GM12878 (cell line): ENCODE results near the gene ATP13A1. TPM values are rescaled to one million over a fixed set of nuclear protein-coding genes. Genes with fewer than 3 reads are reported as not detected.
A peak's percentile ranks its signal among the peaks of the same experiment; 100 is the strongest.

Experiments
- ATAC-seq: fragments of 200-7000 bp; cut with Tn5 transposase; 3 replicates; pipeline ENCODE4 v1.9.1; 2020; ENCODE audit warnings: mild to moderate bottlenecking, moderate library complexity
- BruUV-seq: library from RNA; stranded (reverse); fragments of 400-500 nt; replicated peaks from 2 replicates; lab custom pipeline; 2021; lab: Mats Ljungman, UMichigan
- CTCF ChIA-PET: fragments of 300-600 bp; sonication (Branson Sonifier 250); formaldehyde crosslinking; extraction: SDS; loops from one replicate; lab custom pipeline; 2021; ENCODE audit warnings: inconsistent platforms; lab: Yijun Ruan, JAX
- POLR2A ChIA-PET: fragments of 350-600 bp; formaldehyde crosslinking; extraction: SDS; loops from one replicate; lab custom pipeline; 2021; ENCODE audit warnings: inconsistent platforms; lab: Charles Lee
- RAD21 ChIA-PET: fragments of 300-600 bp; sonication (Branson Sonifier 250); formaldehyde crosslinking; loops from one replicate; lab custom pipeline; 2023; ENCODE audit warnings: antibody characterized with exemption; ENCODE audit not compliant: unreplicated experiment; lab: Charles Lee
- SMC1A ChIA-PET: fragments of 300-600 bp; sonication (Branson Sonifier 250); formaldehyde crosslinking; loops from one replicate; lab custom pipeline; 2023; ENCODE audit not compliant: unreplicated experiment, uncharacterized antibody; lab: Charles Lee
- DNase-seq: peaks from one replicate; pipeline ENCODE4 v3.0.0-alpha.2; 2011; ENCODE audit warnings: low read depth, low spot score
- FAIRE-seq: peaks from 3 replicates; lab custom pipeline; 2011; peaks lifted over from hg19 to GRCh38; lab: Jason Lieb, UNC
- H2AFZ ChIP-seq: 2 replicates; pipeline ENCODE4 v1.6.0; 2011; ENCODE audit warnings: low read depth, low read length, control low read depth; ENCODE audit not compliant: control insufficient read depth
- H3K27ac ChIP-seq: 2 replicates; pipeline ENCODE4 v1.5.1; 2011; ENCODE audit warnings: control low read depth; ENCODE audit not compliant: control insufficient read depth, insufficient read depth
- H3K27me3 ChIP-seq, 2 experiments: replicated peaks in 1 of 2; 2 replicates each; pipeline versions ENCODE4 v1.6.0 to v1.6.1; 2011; ENCODE audit warnings: low read length in 1 of 2; ENCODE audit not compliant: control insufficient read depth in 2 of 2, insufficient read depth in 2 of 2
- H3K36me3 ChIP-seq, 2 experiments: 2 replicates each; pipeline ENCODE4 v1.5.1; 2011; ENCODE audit warnings: low read length in 1 of 2; ENCODE audit not compliant: control insufficient read depth in 2 of 2, insufficient read depth in 2 of 2
- H3K4me1 ChIP-seq: 2 replicates; pipeline ENCODE4 v1.6.1; 2011; ENCODE audit warnings: mild to moderate bottlenecking, low read length, moderate library complexity, mixed read lengths; ENCODE audit not compliant: control insufficient read depth, insufficient read depth
- H3K4me2 ChIP-seq: 2 replicates; pipeline ENCODE4 v1.6.0; 2011; ENCODE audit warnings: control low read depth; ENCODE audit not compliant: control insufficient read depth, insufficient read depth
- H3K4me3 ChIP-seq: fragments of 200-600 bp; sonication (generic); 2 replicates; pipeline ENCODE4 v1.5.1; 2016
- H3K79me2 ChIP-seq: 2 replicates; pipeline ENCODE4 v1.6.0; 2011; ENCODE audit warnings: low read length; ENCODE audit not compliant: control insufficient read depth, insufficient read depth
- H3K9ac ChIP-seq: 2 replicates; pipeline ENCODE4 v1.8.0; 2011; ENCODE audit warnings: low read length, control low read depth, mixed read lengths; ENCODE audit not compliant: control insufficient read depth, insufficient read depth
- H3K9me3 ChIP-seq: replicated peaks from 3 replicates; pipeline ENCODE4 v1.5.1; 2011; ENCODE audit warnings: mild to moderate bottlenecking, low read length; ENCODE audit not compliant: control insufficient read depth, insufficient read depth
- H4K20me1 ChIP-seq: 2 replicates; pipeline ENCODE4 v1.6.0; 2011; ENCODE audit not compliant: control insufficient read depth, insufficient read depth
- POLR2A ChIP-seq: IDR thresholded peaks from 2 replicates; pipeline ENCODE4 v1.6.1; 2011; ENCODE audit warnings: low read depth, mild to moderate bottlenecking, low read length
- RBBP5 ChIP-seq: fragments of 200-600 bp; sonication (generic); conservative IDR thresholded peaks from 2 replicates; pipeline ENCODE4 v1.6.1; 2016
- SREBF2 ChIP-seq: IDR thresholded peaks from 2 replicates; pipeline ENCODE4 v1.6.1; 2012; ENCODE audit warnings: mild to moderate bottlenecking, low read length
- SRF ChIP-seq, 2 experiments: IDR thresholded peaks; 2 replicates each; pipeline ENCODE4 v1.6.1; 2011; ENCODE audit warnings: low read depth in 2 of 2, low read length in 2 of 2, mild to moderate bottlenecking in 1 of 2, moderate library complexity in 1 of 2
- YBX1 ChIP-seq: fragments of 450-650 bp; IDR thresholded peaks from 2 replicates; pipeline ENCODE4 v1.6.1; 2016; ENCODE audit warnings: antibody characterized with exemption
- ZBTB4 ChIP-seq: fragments of 450-650 bp; formaldehyde crosslinking; IDR thresholded peaks from 2 replicates; pipeline ENCODE4 v1.4.0; 2022; ENCODE audit warnings: mild to moderate bottlenecking, moderate library complexity
- WGBS: methylation state at CpG from one replicate; pipeline ENCODE4 v1.1.6; 2016; ENCODE audit warnings: low lambda C conversion rate; ENCODE audit not compliant: insufficient replicate concordance, insufficient coverage; ENCODE audit errors: missing lambda C conversion rate; 5-methylcytosine and 5-hydroxymethylcytosine counted together
- in situ Hi-C: fragments of 300-500 bp; cut with MboI; formaldehyde crosslinking; loops from 9 replicates; pipeline ENCODE4 v1.14.3; 2018; ENCODE audit warnings: mixed read lengths
- intact Hi-C: fragments of 100-400 bp; cut with micrococcal nuclease; formaldehyde crosslinking; loops from one replicate; pipeline ENCODE4 v1.14.2; 2022; ENCODE audit not compliant: unreplicated experiment
- polyA plus RNA-seq, 11 experiments: library from polyadenylated mRNA; depleted of rRNA in 4 of 11; unstranded in 6 of 11; stranded (reverse) in 5 of 11; fragments of >200 nt; fragmentation: Nextera tagmentation in 4 of 11; fragmentation: Illumina TruSeq in 1 of 11; extraction: Ambion mirVana in 4 of 11; extraction: Trizol in 1 of 11; gene quantifications; 1 replicate in 1 of 11; 2 replicates in 10 of 11; pipeline versions ENCODE4 v1.2.1 to v1.2.3, GENCODE V29; 2011 to 2016; ENCODE audit warnings: inconsistent platforms in 2 of 11, missing spikeins in 2 of 11, low read depth in 1 of 11
- total RNA-seq, 4 experiments: library from RNA; depleted of rRNA in 3 of 4; stranded (reverse); fragments of >200 nt in 3 of 4; fragmentation: Illumina TruSeq in 1 of 4; extraction: Trizol in 1 of 4; gene quantifications; 2 replicates each; pipeline versions ENCODE4 v1.2.1 to v1.2.3, GENCODE V29; 2013 to 2021

ATP13A1 gene
- total and polyA plus RNA-seq, 10 of the 15 experiments (the other 5 are each of a cell fraction or from before 2014, with no cell fraction given) = 0.37 to 91.0 (median 29.8) TPM

GRCh38 chr19:19627621-19628500 lies 35.6 kb downstream of the ATP13A1 start, which contains the start of gene LPAR2 (continued):
- no peak for TF ChIP-seq ZBTB4 (CRISPR knock-in tag)
- no peak for TF ChIP-seq RBBP5
- no peak for TF ChIP-seq YBX1
- no peak for TF ChIP-seq SRF (IDR thresholded peaks at IDR 0.05; ENCODE audit: low read depth in 2 of 2, low read length in 2 of 2)

- peak overlapping the region; percentile 52 for H3K9ac ChIP-seq
- peaks cover 0 to 8% of the 10 kb centered on the region in 2 experiments; a peak in 3 of 4 replicates for H3K36me3 ChIP-seq
- WGBS = 92% methylated on average over 48 of the region's 48 CpGs
- H3K4me3 ChIP-seq = peak overlapping the region; percentile 76
- ATAC-seq (no peak), DNase-seq (no peak), FAIRE-seq (no peak)
- ChIA-PET CTCF (interaction anchor here (0.6 to 1.3 kb wide), 5 partner anchors 11 to 95 kb away, joined by 3 to 4 read pairs (median 3); no protein-coding TSS in a partner anchor), POLR2A (interaction anchor here (1.7 to 3.0 kb wide), 3 partner anchors 14 to 35 kb away, joined by 5 to 10 read pairs (median 8); no protein-coding TSS in a partner anchor), SMC1A (interaction anchor here (0.8 to 1.2 kb wide), 3 partner anchors 31 to 95 kb away, joined by 3 read pairs; no protein-coding TSS in a partner anchor), RAD21 (interaction anchor here (0.9 to 1.9 kb wide), 2 partner anchors 9 to 95 kb away, joined by 3 to 5 read pairs; no protein-coding TSS in a partner anchor)
- peak; percentile 77 for TF ChIP-seq POLR2A
- TF ChIP-seq SREBF2 = no peak
- no peaks in the 10 kb centered on the region for H3K9me3 ChIP-seq
- no peaks in the 10 kb centered on the region for H3K27me3 ChIP-seq
- intact Hi-C loops (no loop called here), in situ Hi-C loops (no loop called here)
- peak overlapping the region; percentile 58; the same call in 1 of the 2 replicates for H3K27ac ChIP-seq
- no peaks in the 10 kb centered on the region for H3K79me2 ChIP-seq
- BruUV-seq = no TSS peak
- H3K4me1 ChIP-seq = 0 out of 2 replicates have a peak, but pooled peaks cover 5% of the 10 kb centered on the region
- no peak overlapping the region for H2AFZ ChIP-seq
- peak overlapping the region; percentile 82 for H3K4me2 ChIP-seq
- H4K20me1 ChIP-seq = no peaks in the 10 kb centered on the region
Observed at GRCh38 chr19:19626516-19627472, 36.7 kb downstream of the ATP13A1 start.
